SK-N-SH (cell line): ENCODE results near the gene SMPD1.

ENCODE experiments used
- EZH2phosphoT487 ChIP-seq: fragments of 200-600 bp; sonication (generic); IDR thresholded peaks from 2 replicates; pipeline ENCODE4 v1.6.1; 2017; ENCODE audit warnings: low read depth, mixed run types, mild to moderate bottlenecking, antibody characterized with exemption, moderate library complexity, borderline replicate concordance
- RCOR1 ChIP-seq: fragments of 150-350 bp; IDR thresholded peaks from 2 replicates; pipeline ENCODE4 v1.6.1; 2017; ENCODE audit warnings: antibody characterized with exemption, low read length
- TAF1 ChIP-seq: IDR thresholded peaks from 2 replicates; pipeline ENCODE4 v1.6.1; 2012; ENCODE audit warnings: low read depth, mild to moderate bottlenecking, low read length, moderate library complexity, borderline replicate concordance
- TF ChIP-seq, protein P1 (sequence below): fragments of 200-600 bp; sonication (generic); IDR thresholded peaks from 2 replicates; pipeline ENCODE4 v1.6.1; 2017; ENCODE audit warnings: antibody characterized with exemption, mild to moderate bottlenecking, moderate library complexity
- TF ChIP-seq, protein P2 (sequence below): IDR thresholded peaks from 2 replicates; pipeline ENCODE4; 2012

DNA sequence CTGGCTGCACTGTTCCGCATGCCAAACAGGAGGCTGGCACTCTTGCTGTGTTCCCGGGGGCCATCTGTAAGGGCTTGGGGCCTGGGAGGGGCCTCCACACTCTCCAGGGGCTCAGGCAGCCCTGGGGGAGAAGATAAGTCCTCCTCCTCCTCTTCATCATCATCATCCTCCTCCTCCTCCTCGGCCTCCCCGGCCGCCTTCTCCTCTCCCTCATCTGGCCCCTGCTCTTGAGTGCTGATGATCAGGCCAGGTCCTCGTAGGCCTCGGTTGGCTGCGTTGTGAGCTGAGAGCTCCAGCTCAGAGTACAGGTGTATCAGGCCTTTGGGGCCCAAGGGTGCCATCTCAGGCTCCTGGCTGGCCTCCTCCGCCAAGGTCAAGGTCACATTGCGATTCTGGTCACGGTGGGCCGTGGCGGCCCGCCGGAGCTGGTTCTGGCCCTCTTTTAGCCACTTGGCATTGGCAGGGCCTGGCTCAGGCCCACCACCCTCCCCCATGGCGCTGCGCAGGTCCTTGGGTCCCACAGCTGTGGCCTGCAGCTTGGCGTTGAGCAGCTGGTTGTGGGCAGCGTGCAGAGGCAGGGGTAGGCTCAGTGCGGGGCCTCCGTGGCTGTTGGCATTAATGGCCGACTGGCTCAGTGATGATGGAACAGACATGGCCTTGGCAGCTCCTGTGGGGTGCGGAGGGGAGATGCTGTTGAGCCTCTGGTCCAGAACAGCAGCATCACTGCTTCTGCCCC, 20.6 kb downstream of the SMPD1 start:
- TF ChIP-seq, protein P1, sequence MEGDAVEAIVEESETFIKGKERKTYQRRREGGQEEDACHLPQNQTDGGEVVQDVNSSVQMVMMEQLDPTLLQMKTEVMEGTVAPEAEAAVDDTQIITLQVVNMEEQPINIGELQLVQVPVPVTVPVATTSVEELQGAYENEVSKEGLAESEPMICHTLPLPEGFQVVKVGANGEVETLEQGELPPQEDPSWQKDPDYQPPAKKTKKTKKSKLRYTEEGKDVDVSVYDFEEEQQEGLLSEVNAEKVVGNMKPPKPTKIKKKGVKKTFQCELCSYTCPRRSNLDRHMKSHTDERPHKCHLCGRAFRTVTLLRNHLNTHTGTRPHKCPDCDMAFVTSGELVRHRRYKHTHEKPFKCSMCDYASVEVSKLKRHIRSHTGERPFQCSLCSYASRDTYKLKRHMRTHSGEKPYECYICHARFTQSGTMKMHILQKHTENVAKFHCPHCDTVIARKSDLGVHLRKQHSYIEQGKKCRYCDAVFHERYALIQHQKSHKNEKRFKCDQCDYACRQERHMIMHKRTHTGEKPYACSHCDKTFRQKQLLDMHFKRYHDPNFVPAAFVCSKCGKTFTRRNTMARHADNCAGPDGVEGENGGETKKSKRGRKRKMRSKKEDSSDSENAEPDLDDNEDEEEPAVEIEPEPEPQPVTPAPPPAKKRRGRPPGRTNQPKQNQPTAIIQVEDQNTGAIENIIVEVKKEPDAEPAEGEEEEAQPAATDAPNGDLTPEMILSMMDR: no peak
- TF ChIP-seq RCOR1 (no peak), TAF1 (no peak), EZH2phosphoT487 (no peak)
- TF ChIP-seq, protein P2, sequence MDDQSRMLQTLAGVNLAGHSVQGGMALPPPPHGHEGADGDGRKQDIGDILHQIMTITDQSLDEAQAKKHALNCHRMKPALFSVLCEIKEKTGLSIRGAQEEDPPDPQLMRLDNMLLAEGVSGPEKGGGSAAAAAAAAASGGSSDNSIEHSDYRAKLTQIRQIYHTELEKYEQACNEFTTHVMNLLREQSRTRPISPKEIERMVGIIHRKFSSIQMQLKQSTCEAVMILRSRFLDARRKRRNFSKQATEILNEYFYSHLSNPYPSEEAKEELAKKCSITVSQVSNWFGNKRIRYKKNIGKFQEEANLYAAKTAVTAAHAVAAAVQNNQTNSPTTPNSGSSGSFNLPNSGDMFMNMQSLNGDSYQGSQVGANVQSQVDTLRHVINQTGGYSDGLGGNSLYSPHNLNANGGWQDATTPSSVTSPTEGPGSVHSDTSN: no peak
